ENCODE data around the gene LNX1. TPM values are rescaled to one million over a fixed set of nuclear protein-coding genes. Genes with fewer than 3 reads are reported as not detected.

Gene LNX1
- total RNA-seq, 1 experiment from 2014 or later, result 9.3 TPM

GRCh38 chr4:53614591-53614990 lies 23.3 kb upstream of the LNX1 start:
- H3K9me3 Mint-ChIP-seq (ENCODE audit: unreplicated experiment), result no peaks in the 10 kb centered on the region
- BruUV-seq (replicated peaks), result no TSS peak
- H3K27me3 Mint-ChIP-seq (ENCODE audit: insufficient read depth, unreplicated experiment), result no peaks in the 10 kb centered on the region
- no peak overlapping the region for H3K4me3 Mint-ChIP-seq (ENCODE audit: unreplicated experiment)
- Histone ChIP-seq H3K27me3 (replicated peaks; ENCODE audit: control insufficient read depth, insufficient read depth, low read length) (no peaks in the 10 kb centered on the region), H3K4me1 (peaks cover 21% of the 10 kb centered on the region), H3K36me3 (ENCODE audit: control insufficient read depth, insufficient read depth, low read length) (no peaks in the 10 kb centered on the region), H3K4me3 (ENCODE audit: low read depth, low read length) (no peak overlapping the region), H3K9me3 (no peaks in the 10 kb centered on the region)
- H3K36me3 Mint-ChIP-seq (ENCODE audit: insufficient read depth, unreplicated experiment), result no peaks in the 10 kb centered on the region
- H3K4me1 Mint-ChIP-seq (ENCODE audit: low read depth, unreplicated experiment), result no peaks in the 10 kb centered on the region
- ChIA-PET POLR2A (no interaction called here), CTCF (no interaction called here)
- peak; percentile 46 for TF ChIP-seq CTCF (IDR thresholded peaks at IDR 0.05; ENCODE audit: insufficient read depth in 1 of 2, low read depth in 1 of 2, low read length in 1 of 2, severe bottlenecking in 1 of 2, unreplicated experiment in 1 of 2)
- intact Hi-C loops (cut with micrococcal nuclease; ENCODE audit: unreplicated experiment), result loop anchor here (1.0 to 10.0 kb wide), 3 partner anchors 90 to 599 kb away; no protein-coding TSS in a partner anchor
- H3K27ac Mint-ChIP-seq (ENCODE audit: unreplicated experiment), result no peak overlapping the region
- peak; percentile 63 for DNase-seq

- Mint-ChIP-seq H3K4me3 (ENCODE audit: unreplicated experiment) (no peak overlapping the region), H3K9me3 (ENCODE audit: unreplicated experiment) (peaks cover 7% of the 10 kb centered on the region), H3K27ac (ENCODE audit: unreplicated experiment) (no peak overlapping the region), H3K4me1 (ENCODE audit: low read depth, unreplicated experiment) (no peaks in the 10 kb centered on the region), H3K36me3 (ENCODE audit: insufficient read depth, unreplicated experiment) (no peaks in the 10 kb centered on the region), H3K27me3 (ENCODE audit: insufficient read depth, unreplicated experiment) (no peaks in the 10 kb centered on the region)
- Histone ChIP-seq H3K27me3 (replicated peaks; ENCODE audit: control insufficient read depth, insufficient read depth, low read length) (no peaks in the 10 kb centered on the region), H3K9me3 (no peaks in the 10 kb centered on the region), H3K4me1 (peaks cover 19% of the 10 kb centered on the region), H3K36me3 (ENCODE audit: control insufficient read depth, insufficient read depth, low read length) (no peaks in the 10 kb centered on the region), H3K4me3 (ENCODE audit: low read depth, low read length) (no peak overlapping the region)
- CTCF ChIA-PET, result no interaction called here
- intact Hi-C loops (cut with micrococcal nuclease; ENCODE audit: unreplicated experiment), result loop anchor here (10.0 kb wide), 2 partner anchors 91 to 161 kb away; no protein-coding TSS in a partner anchor
- TF ChIP-seq CTCF (IDR thresholded peaks at IDR 0.05; ENCODE audit: insufficient read depth in 1 of 2, low read depth in 1 of 2, low read length in 1 of 2, severe bottlenecking in 1 of 2, unreplicated experiment in 1 of 2), result no peak
- POLR2A ChIA-PET, result no interaction called here
- BruUV-seq (replicated peaks), result no TSS peak
- DNase-seq, result no peak
Measured at GRCh38 chr4:53613428-53613827, 22.1 kb upstream of the LNX1 start.

- Mint-ChIP-seq H3K4me1 (ENCODE audit: low read depth, unreplicated experiment) (no peaks in the 10 kb centered on the region), H3K27me3 (ENCODE audit: insufficient read depth, unreplicated experiment) (no peaks in the 10 kb centered on the region), H3K36me3 (ENCODE audit: insufficient read depth, unreplicated experiment) (no peaks in the 10 kb centered on the region), H3K4me3 (ENCODE audit: unreplicated experiment) (no peak overlapping the region), H3K27ac (ENCODE audit: unreplicated experiment) (no peak overlapping the region), H3K9me3 (ENCODE audit: unreplicated experiment) (peaks cover 9% of the 10 kb centered on the region)
- no peaks in the 10 kb centered on the region for H3K27me3 ChIP-seq (replicated peaks; ENCODE audit: control insufficient read depth, insufficient read depth, low read length)
- no peak overlapping the region for H3K4me3 ChIP-seq (ENCODE audit: low read depth, low read length)
- no peak for TF ChIP-seq CTCF (IDR thresholded peaks at IDR 0.05; ENCODE audit: insufficient read depth in 1 of 2, low read depth in 1 of 2, low read length in 1 of 2, severe bottlenecking in 1 of 2, unreplicated experiment in 1 of 2)
- intact Hi-C loops (cut with micrococcal nuclease; ENCODE audit: unreplicated experiment), result no loop called here
- BruUV-seq (replicated peaks), result no TSS peak
- no peaks in the 10 kb centered on the region for H3K36me3 ChIP-seq (ENCODE audit: control insufficient read depth, insufficient read depth, low read length)
- CTCF ChIA-PET, result no interaction called here
- POLR2A ChIA-PET, result no interaction called here
- H3K9me3 ChIP-seq, result 0 out of 2 replicates have a peak, but pooled peaks cover 2% of the 10 kb centered on the region
- no peaks in the 10 kb centered on the region for H3K4me1 ChIP-seq
- no peak for DNase-seq
Measured at GRCh38 chr4:53608649-53609048, 17.4 kb upstream of the LNX1 start.
